SK-N-SH (cell line): ENCODE data around the gene CNTFR. TPM values are rescaled to one million over a fixed set of nuclear protein-coding genes. Genes with fewer than 3 reads are reported as not detected.

ENCODE experiments used
- CTCF ChIA-PET: fragments of 300-600, 350-600 bp; formaldehyde crosslinking; extraction: SDS; loops from one replicate; lab custom pipeline; 2021; lab: Yijun Ruan, JAX
- POLR2A ChIA-PET: fragments of 350-600 bp; sonication (Branson Sonifier 250); formaldehyde crosslinking; extraction: SDS; loops from one replicate; lab custom pipeline; 2020; ENCODE audit warnings: antibody characterized with exemption, inconsistent platforms; lab: Yijun Ruan, JAX
- DNase-seq: peaks from one replicate; pipeline ENCODE4 v3.0.0; 2012
- H2AFZ ChIP-seq: fragments of 200-600 bp; sonication (generic); 2 replicates; pipeline ENCODE4 v1.8.1; 2016; ENCODE audit warnings: antibody characterized with exemption, mild to moderate bottlenecking, low read depth
- H3F3A ChIP-seq: fragments of 200-600 bp; sonication (generic); replicated peaks from 2 replicates; pipeline ENCODE3; 2016; ENCODE audit warnings: antibody characterized with exemption, mild to moderate bottlenecking; ENCODE audit not compliant: insufficient read depth
- H3K27ac ChIP-seq, 2 experiments: fragments of 200-500 bp in 1 of 2; fragments of 200-600 bp in 1 of 2; sonication (Bioruptor generic) in 1 of 2; sonication (generic), shearing (Covaris generic) in 1 of 2; 2 replicates each; pipeline versions ENCODE4 v1.5.1 to v1.6.1; 2014 to 2016; ENCODE audit warnings: low read depth in 2 of 2, inconsistent platforms in 1 of 2, low read length in 1 of 2, mild to moderate bottlenecking in 1 of 2, mixed read lengths in 1 of 2
- H3K27me3 ChIP-seq: fragments of 200-600 bp; sonication (generic), shearing (Covaris generic); 2 replicates; pipeline ENCODE4 v1.6.1; 2016; ENCODE audit warnings: mixed run types; ENCODE audit not compliant: insufficient read depth
- H3K36me3 ChIP-seq, 2 experiments: fragments of 200-500 bp in 1 of 2; fragments of 200-600 bp in 1 of 2; sonication (Bioruptor generic) in 1 of 2; sonication (generic) in 1 of 2; replicated peaks in 1 of 2; 2 replicates each; pipeline versions ENCODE3 to v1.5.1; 2014 to 2016; ENCODE audit warnings: low read length in 1 of 2, mild to moderate bottlenecking in 1 of 2; ENCODE audit not compliant: insufficient read depth in 2 of 2, control insufficient read depth in 1 of 2
- H3K4me1 ChIP-seq, 2 experiments: fragments of 200-500 bp in 1 of 2; fragments of 200-600 bp in 1 of 2; sonication (Bioruptor generic) in 1 of 2; sonication (generic), shearing (Covaris generic) in 1 of 2; 2 replicates each; pipeline versions ENCODE4 v1.5.1 to v1.6.1; 2014 to 2016; ENCODE audit warnings: low read depth in 1 of 2, low read length in 1 of 2, mixed run types in 1 of 2; ENCODE audit not compliant: insufficient read depth in 2 of 2, control insufficient read depth in 1 of 2
- H3K4me2 ChIP-seq: fragments of 200-600 bp; sonication (generic), shearing (Covaris generic); 2 replicates; pipeline ENCODE4 v1.6.1; 2017; ENCODE audit warnings: mixed run types
- H3K4me3 ChIP-seq, 2 experiments: fragments of 200-500 bp in 1 of 2; fragments of 200-600 bp in 1 of 2; sonication (Bioruptor generic) in 1 of 2; sonication (generic), shearing (Covaris generic) in 1 of 2; 2 replicates each; pipeline versions ENCODE4 v1.5.1 to v1.8.1; 2014 to 2016; ENCODE audit warnings: low read depth in 2 of 2, inconsistent platforms in 1 of 2, low read length in 1 of 2, mild to moderate bottlenecking in 1 of 2, mixed read lengths in 1 of 2, moderate library complexity in 1 of 2
- H3K79me2 ChIP-seq: fragments of 200-600 bp; sonication (generic); 2 replicates; pipeline ENCODE4 v1.8.1; 2017; ENCODE audit warnings: mild to moderate bottlenecking; ENCODE audit not compliant: insufficient read depth
- H3K9ac ChIP-seq: fragments of 200-600 bp; sonication (generic); 2 replicates; pipeline ENCODE4 v1.6.1; 2017; ENCODE audit warnings: mixed run types
- H3K9me2 ChIP-seq: fragments of 200-600 bp; sonication (generic); 2 replicates; pipeline ENCODE4 v1.6.1; 2017; ENCODE audit warnings: mixed run types
- H3K9me3 ChIP-seq: fragments of 200-600 bp; sonication (generic); 2 replicates; pipeline ENCODE4 v1.6.1; 2017; ENCODE audit warnings: mixed run types, mild to moderate bottlenecking, moderate library complexity
- H4K20me1 ChIP-seq: fragments of 200-600 bp; sonication (generic); 2 replicates; pipeline ENCODE4 v1.6.1; 2017; ENCODE audit warnings: mild to moderate bottlenecking, mixed run types; ENCODE audit not compliant: insufficient read depth
- CHD2 ChIP-seq: fragments of 150-350 bp; IDR thresholded peaks from 2 replicates; pipeline ENCODE4 v1.6.1; 2018; ENCODE audit warnings: low read length; ENCODE audit not compliant: partially characterized antibody
- CTCF ChIP-seq: fragments of 200-600 bp; sonication (generic); IDR thresholded peaks from 2 replicates; pipeline ENCODE4 v1.6.1; 2017; ENCODE audit warnings: antibody characterized with exemption, mild to moderate bottlenecking, moderate library complexity
- ELF1 ChIP-seq: IDR thresholded peaks from 2 replicates; pipeline ENCODE4 v1.4.0; 2012
- EZH2phosphoT487 ChIP-seq: fragments of 200-600 bp; sonication (generic); IDR thresholded peaks from 2 replicates; pipeline ENCODE4 v1.6.1; 2017; ENCODE audit warnings: low read depth, mixed run types, mild to moderate bottlenecking, antibody characterized with exemption, moderate library complexity, borderline replicate concordance
- FOSL2 ChIP-seq: IDR thresholded peaks from 2 replicates; pipeline ENCODE4 v1.4.0; 2012; ENCODE audit warnings: low read depth, mild to moderate bottlenecking, moderate library complexity, borderline replicate concordance
- FOXJ3 ChIP-seq: sonication (generic); formaldehyde crosslinking; IDR thresholded peaks from 2 replicates; pipeline ENCODE4 v1.5.1; 2020; ENCODE audit warnings: mild to moderate bottlenecking, missing genetic modification reagents
- FOXM1 ChIP-seq: IDR thresholded peaks from 2 replicates; pipeline ENCODE4 v1.4.0; 2012; ENCODE audit warnings: low read depth, mild to moderate bottlenecking
- GABPA ChIP-seq: IDR thresholded peaks from 2 replicates; pipeline ENCODE4 v1.4.0; 2012; ENCODE audit warnings: low read depth, mild to moderate bottlenecking
- JUND ChIP-seq: IDR thresholded peaks from 2 replicates; pipeline ENCODE4 v1.4.0; 2012
- MEF2A ChIP-seq: IDR thresholded peaks from 2 replicates; pipeline ENCODE4 v1.4.0; 2012; ENCODE audit warnings: low read depth, borderline replicate concordance
- NRF1 ChIP-seq: IDR thresholded peaks from 2 replicates; pipeline ENCODE4 v1.6.1; 2012; ENCODE audit warnings: low read depth, mild to moderate bottlenecking, low read length
- RCOR1 ChIP-seq: fragments of 150-350 bp; IDR thresholded peaks from 2 replicates; pipeline ENCODE4 v1.6.1; 2017; ENCODE audit warnings: antibody characterized with exemption, low read length
- RFX5 ChIP-seq: IDR thresholded peaks from 2 replicates; pipeline ENCODE4 v1.6.1; 2012; ENCODE audit warnings: mild to moderate bottlenecking, improper control_type of control experiment, low read length
- RXRA ChIP-seq: IDR thresholded peaks from 2 replicates; pipeline ENCODE4 v1.4.0; 2012; ENCODE audit warnings: low read depth, mild to moderate bottlenecking, borderline replicate concordance
- SMC3 ChIP-seq: IDR thresholded peaks from 2 replicates; pipeline ENCODE4 v1.6.1; 2012; ENCODE audit warnings: low read depth, low read length, improper control_type of control experiment
- TAF1 ChIP-seq: IDR thresholded peaks from 2 replicates; pipeline ENCODE4 v1.6.1; 2012; ENCODE audit warnings: low read depth, mild to moderate bottlenecking, low read length, moderate library complexity, borderline replicate concordance
- TCF12 ChIP-seq: IDR thresholded peaks from 2 replicates; pipeline ENCODE4 v1.4.0; 2012
- TEAD4 ChIP-seq: IDR thresholded peaks from 2 replicates; pipeline ENCODE4 v1.4.0; 2012; ENCODE audit warnings: mild to moderate bottlenecking, borderline replicate concordance; ENCODE audit not compliant: insufficient read depth
- USF1 ChIP-seq: IDR thresholded peaks from 2 replicates; pipeline ENCODE4 v1.4.0; 2012; ENCODE audit warnings: low read depth, borderline replicate concordance
- ZBTB33 ChIP-seq: IDR thresholded peaks from 2 replicates; pipeline ENCODE4 v1.4.0; 2012; ENCODE audit warnings: low read depth, borderline replicate concordance
- WGBS: methylation state at CpG from one replicate; pipeline ENCODE4 v1.1.6; 2017; ENCODE audit warnings: low lambda C conversion rate; 5-methylcytosine and 5-hydroxymethylcytosine counted together
- polyA plus RNA-seq, 3 experiments: library from polyadenylated mRNA; depleted of rRNA; stranded (reverse); fragments of >200 nt; gene quantifications; 2 replicates each; pipeline ENCODE4 v1.2.3, GENCODE V29; 2012
- TF ChIP-seq, protein P1 (sequence below): IDR thresholded peaks from 2 replicates; pipeline ENCODE4 v1.6.1; 2012; ENCODE audit warnings: mild to moderate bottlenecking, low read depth, low read length, moderate library complexity
- TF ChIP-seq, protein P2 (sequence below): IDR thresholded peaks from 2 replicates; pipeline ENCODE4 v1.4.0; 2012; ENCODE audit warnings: low read depth
- TF ChIP-seq, protein P3 (sequence below): fragments of 150-350 bp; IDR thresholded peaks from 2 replicates; pipeline ENCODE4 v1.6.1; 2017; ENCODE audit warnings: antibody characterized with exemption, low read length, low read depth, borderline replicate concordance
- TF ChIP-seq, protein P4 (sequence below): IDR thresholded peaks from 2 replicates; pipeline ENCODE4; 2012

CNTFR gene
- polyA plus RNA-seq, 1 of the 3 experiments (the other 2 are of a cell fraction) = 1.8 TPM

DNA sequence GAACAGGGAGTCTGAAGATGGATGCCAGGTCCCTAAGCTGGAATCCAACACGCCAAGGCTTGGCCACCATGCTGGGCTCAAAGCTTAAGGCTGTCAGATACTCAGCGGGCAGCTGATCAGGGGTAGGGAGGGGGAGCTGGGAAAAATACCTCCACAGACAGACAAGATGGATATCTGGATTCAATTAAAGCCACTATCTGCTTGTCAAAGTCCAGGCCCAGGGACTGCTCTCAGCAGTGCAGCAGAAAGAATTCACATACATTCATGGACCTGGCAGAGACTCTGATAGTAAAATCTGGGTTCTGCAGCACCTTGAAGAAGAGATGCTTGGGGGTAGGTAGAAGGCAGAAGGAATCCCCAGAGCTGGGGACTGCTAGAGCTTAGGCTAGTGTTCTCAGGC lies 25.6 kb upstream of the CNTFR start:
- ChIA-PET POLR2A (interaction anchor here (0.9 to 1.2 kb wide), 2 partner anchors 22 to 31 kb away, joined by 3 to 11 read pairs; partner anchors contain the start of genes GALT and SIGMAR1), CTCF (interaction anchor here (0.9 to 8.8 kb wide), 10 partner anchors 10 to 211 kb away, joined by 3 to 256 read pairs (median 6); partner anchors contain the start of genes ARID3C, GALT and SIGMAR1)
- H3K9me2 ChIP-seq = no peaks in the 10 kb centered on the region
- H3K4me1 ChIP-seq = peaks cover 5 to 43% of the 10 kb centered on the region in 2 experiments; a peak in 2 of 4 replicates
- no peak overlapping the region for H3K9ac ChIP-seq
- peaks cover 23 to 34% of the 10 kb centered on the region in 2 experiments for H3K36me3 ChIP-seq
- no peaks in the 10 kb centered on the region for H3K9me3 ChIP-seq
- H3K79me2 ChIP-seq = peaks cover 23% of the 10 kb centered on the region
- H2AFZ ChIP-seq = no peak overlapping the region
- DNase-seq = peak; percentile 75
- no peak overlapping the region for H3K27ac ChIP-seq
- WGBS = 60% methylated on average over 2 of the region's 2 CpGs
- H3K4me2 ChIP-seq = no peak overlapping the region
- no peak overlapping the region for H3K4me3 ChIP-seq
- no peaks in the 10 kb centered on the region for H4K20me1 ChIP-seq
- H3K27me3 ChIP-seq = no peaks in the 10 kb centered on the region
- no peaks in the 10 kb centered on the region for H3F3A ChIP-seq
- no peak for TF ChIP-seq ELF1
- no peak for TF ChIP-seq EZH2phosphoT487
- TF ChIP-seq USF1 = no peak
- no peak for TF ChIP-seq FOXM1
- no peak for TF ChIP-seq GABPA
- TF ChIP-seq NRF1 = no peak
- TF ChIP-seq, protein P1, sequence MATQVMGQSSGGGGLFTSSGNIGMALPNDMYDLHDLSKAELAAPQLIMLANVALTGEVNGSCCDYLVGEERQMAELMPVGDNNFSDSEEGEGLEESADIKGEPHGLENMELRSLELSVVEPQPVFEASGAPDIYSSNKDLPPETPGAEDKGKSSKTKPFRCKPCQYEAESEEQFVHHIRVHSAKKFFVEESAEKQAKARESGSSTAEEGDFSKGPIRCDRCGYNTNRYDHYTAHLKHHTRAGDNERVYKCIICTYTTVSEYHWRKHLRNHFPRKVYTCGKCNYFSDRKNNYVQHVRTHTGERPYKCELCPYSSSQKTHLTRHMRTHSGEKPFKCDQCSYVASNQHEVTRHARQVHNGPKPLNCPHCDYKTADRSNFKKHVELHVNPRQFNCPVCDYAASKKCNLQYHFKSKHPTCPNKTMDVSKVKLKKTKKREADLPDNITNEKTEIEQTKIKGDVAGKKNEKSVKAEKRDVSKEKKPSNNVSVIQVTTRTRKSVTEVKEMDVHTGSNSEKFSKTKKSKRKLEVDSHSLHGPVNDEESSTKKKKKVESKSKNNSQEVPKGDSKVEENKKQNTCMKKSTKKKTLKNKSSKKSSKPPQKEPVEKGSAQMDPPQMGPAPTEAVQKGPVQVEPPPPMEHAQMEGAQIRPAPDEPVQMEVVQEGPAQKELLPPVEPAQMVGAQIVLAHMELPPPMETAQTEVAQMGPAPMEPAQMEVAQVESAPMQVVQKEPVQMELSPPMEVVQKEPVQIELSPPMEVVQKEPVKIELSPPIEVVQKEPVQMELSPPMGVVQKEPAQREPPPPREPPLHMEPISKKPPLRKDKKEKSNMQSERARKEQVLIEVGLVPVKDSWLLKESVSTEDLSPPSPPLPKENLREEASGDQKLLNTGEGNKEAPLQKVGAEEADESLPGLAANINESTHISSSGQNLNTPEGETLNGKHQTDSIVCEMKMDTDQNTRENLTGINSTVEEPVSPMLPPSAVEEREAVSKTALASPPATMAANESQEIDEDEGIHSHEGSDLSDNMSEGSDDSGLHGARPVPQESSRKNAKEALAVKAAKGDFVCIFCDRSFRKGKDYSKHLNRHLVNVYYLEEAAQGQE = no peak
- no peak for TF ChIP-seq TAF1
- peak; percentile 26; the same call in 1 of the 2 replicates for TF ChIP-seq TCF12
- no peak for TF ChIP-seq MEF2A
- no peak for TF ChIP-seq FOSL2
- TF ChIP-seq CTCF = no peak
- TF ChIP-seq FOXJ3 (CRISPR knock-in tag) = no peak
- no peak for TF ChIP-seq RFX5
- TF ChIP-seq, protein P2, sequence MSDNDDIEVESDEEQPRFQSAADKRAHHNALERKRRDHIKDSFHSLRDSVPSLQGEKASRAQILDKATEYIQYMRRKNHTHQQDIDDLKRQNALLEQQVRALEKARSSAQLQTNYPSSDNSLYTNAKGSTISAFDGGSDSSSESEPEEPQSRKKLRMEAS = no peak
- TF ChIP-seq, protein P3, sequence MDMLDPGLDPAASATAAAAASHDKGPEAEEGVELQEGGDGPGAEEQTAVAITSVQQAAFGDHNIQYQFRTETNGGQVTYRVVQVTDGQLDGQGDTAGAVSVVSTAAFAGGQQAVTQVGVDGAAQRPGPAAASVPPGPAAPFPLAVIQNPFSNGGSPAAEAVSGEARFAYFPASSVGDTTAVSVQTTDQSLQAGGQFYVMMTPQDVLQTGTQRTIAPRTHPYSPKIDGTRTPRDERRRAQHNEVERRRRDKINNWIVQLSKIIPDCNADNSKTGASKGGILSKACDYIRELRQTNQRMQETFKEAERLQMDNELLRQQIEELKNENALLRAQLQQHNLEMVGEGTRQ = no peak
- TF ChIP-seq CHD2 = peak; percentile 42
- TF ChIP-seq, protein P4, sequence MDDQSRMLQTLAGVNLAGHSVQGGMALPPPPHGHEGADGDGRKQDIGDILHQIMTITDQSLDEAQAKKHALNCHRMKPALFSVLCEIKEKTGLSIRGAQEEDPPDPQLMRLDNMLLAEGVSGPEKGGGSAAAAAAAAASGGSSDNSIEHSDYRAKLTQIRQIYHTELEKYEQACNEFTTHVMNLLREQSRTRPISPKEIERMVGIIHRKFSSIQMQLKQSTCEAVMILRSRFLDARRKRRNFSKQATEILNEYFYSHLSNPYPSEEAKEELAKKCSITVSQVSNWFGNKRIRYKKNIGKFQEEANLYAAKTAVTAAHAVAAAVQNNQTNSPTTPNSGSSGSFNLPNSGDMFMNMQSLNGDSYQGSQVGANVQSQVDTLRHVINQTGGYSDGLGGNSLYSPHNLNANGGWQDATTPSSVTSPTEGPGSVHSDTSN = no peak
- no peak for TF ChIP-seq SMC3
- peak; percentile 99 for TF ChIP-seq RCOR1
- no peak for TF ChIP-seq TEAD4
- TF ChIP-seq JUND = no peak
- no peak for TF ChIP-seq RXRA
- TF ChIP-seq ZBTB33 = no peak
